ENCODE data around the gene ZNF865. TPM values are rescaled to one million over a fixed set of nuclear protein-coding genes. Genes with fewer than 3 reads are reported as not detected.

The ZNF865 gene
- total RNA-seq, 1 experiment from 2014 or later = 12.2 TPM

- H3K9me3 Mint-ChIP-seq (ENCODE audit: unreplicated experiment) = no peaks in the 10 kb centered on the region
- H3K27ac Mint-ChIP-seq (ENCODE audit: low read depth, unreplicated experiment) = peak overlapping the region; percentile 21
- peaks cover 18% of the 10 kb centered on the region for H3K27me3 Mint-ChIP-seq (ENCODE audit: insufficient read depth, unreplicated experiment)
- no peak for DNase-seq (ENCODE audit: unreplicated experiment)
- CTCF ChIA-PET = interaction anchor here (1.2 kb wide), 1 partner anchor 20 kb away, joined by 3 read pairs; the partner anchor contains the start of gene ZNF865
- peak overlapping the region; percentile 19 for H3K4me3 Mint-ChIP-seq (ENCODE audit: unreplicated experiment)
- POLR2A ChIA-PET = interaction anchor here (1.3 kb wide), 1 partner anchor 13 kb away, joined by 3 read pairs; no protein-coding TSS in a partner anchor
- intact Hi-C loops (cut with micrococcal nuclease) = no loop called here
- BruUV-seq (replicated peaks) = no TSS peak
- peaks cover 17% of the 10 kb centered on the region for H3K4me1 Mint-ChIP-seq (ENCODE audit: insufficient read depth, unreplicated experiment)
- H3K36me3 Mint-ChIP-seq (ENCODE audit: insufficient read depth, unreplicated experiment) = peaks cover 5% of the 10 kb centered on the region
- no peak for TF ChIP-seq CTCF (IDR thresholded peaks at IDR 0.05; ENCODE audit: unreplicated experiment)
Observed at GRCh38 chr19:55585658-55586339, 19.6 kb upstream of the ZNF865 start.

GRCh38 chr19:55586976-55587668, 18.3 kb upstream of the ZNF865 start:
- DNase-seq (ENCODE audit: unreplicated experiment) = peak; percentile 94
- H3K36me3 Mint-ChIP-seq (ENCODE audit: insufficient read depth, unreplicated experiment) = peaks cover 13% of the 10 kb centered on the region
- peaks cover 18% of the 10 kb centered on the region for H3K27me3 Mint-ChIP-seq (ENCODE audit: insufficient read depth, unreplicated experiment)
- no peak overlapping the region for H3K27ac Mint-ChIP-seq (ENCODE audit: low read depth, unreplicated experiment)
- H3K9me3 Mint-ChIP-seq (ENCODE audit: unreplicated experiment) = no peaks in the 10 kb centered on the region
- peak overlapping the region; percentile 71 for H3K4me3 Mint-ChIP-seq (ENCODE audit: unreplicated experiment)
- intact Hi-C loops (cut with micrococcal nuclease) = no loop called here
- TF ChIP-seq CTCF (IDR thresholded peaks at IDR 0.05; ENCODE audit: unreplicated experiment) = no peak
- H3K4me1 Mint-ChIP-seq (ENCODE audit: insufficient read depth, unreplicated experiment) = peaks cover 7% of the 10 kb centered on the region
- no TSS peak for BruUV-seq (replicated peaks)
- CTCF ChIA-PET = interaction anchor here (0.7 to 1.5 kb wide), 5 partner anchors 10 to 41 kb away, joined by 3 to 6 read pairs (median 3); partner anchors contain the start of gene ZNF865
- POLR2A ChIA-PET = interaction anchor here (1.0 to 3.8 kb wide), 2 partner anchors 12 to 14 kb away, joined by 7 to 26 read pairs; partner anchors contain the start of genes FIZ1 and ZNF524

- CTCF ChIA-PET = no interaction called here
- Mint-ChIP-seq H3K9me3 (ENCODE audit: unreplicated experiment) (no peaks in the 10 kb centered on the region), H3K36me3 (ENCODE audit: insufficient read depth, unreplicated experiment) (peaks cover 13% of the 10 kb centered on the region), H3K27ac (ENCODE audit: low read depth, unreplicated experiment) (no peak overlapping the region), H3K4me1 (ENCODE audit: insufficient read depth, unreplicated experiment) (peaks cover 7% of the 10 kb centered on the region), H3K27me3 (ENCODE audit: insufficient read depth, unreplicated experiment) (peaks cover 18% of the 10 kb centered on the region), H3K4me3 (ENCODE audit: unreplicated experiment) (no peak overlapping the region)
- no peak for DNase-seq (ENCODE audit: unreplicated experiment)
- POLR2A ChIA-PET = interaction anchor here (3.8 kb wide), 1 partner anchor 10 kb away, joined by 26 read pairs; the partner anchor contains the start of genes FIZ1 and ZNF524
- no peak for TF ChIP-seq CTCF (IDR thresholded peaks at IDR 0.05; ENCODE audit: unreplicated experiment)
- intact Hi-C loops (cut with micrococcal nuclease) = no loop called here
- no TSS peak for BruUV-seq (replicated peaks)
Observed at GRCh38 chr19:55588738-55589137, 16.7 kb upstream of the ZNF865 start.

- no peak for TF ChIP-seq CTCF (IDR thresholded peaks at IDR 0.05; ENCODE audit: unreplicated experiment)
- Mint-ChIP-seq H3K36me3 (ENCODE audit: insufficient read depth, unreplicated experiment) (peaks cover 21% of the 10 kb centered on the region), H3K4me3 (ENCODE audit: unreplicated experiment) (no peak overlapping the region), H3K27ac (ENCODE audit: low read depth, unreplicated experiment) (no peak overlapping the region), H3K9me3 (ENCODE audit: unreplicated experiment) (no peaks in the 10 kb centered on the region), H3K4me1 (ENCODE audit: insufficient read depth, unreplicated experiment) (peaks cover 6% of the 10 kb centered on the region), H3K27me3 (ENCODE audit: insufficient read depth, unreplicated experiment) (peaks cover 8% of the 10 kb centered on the region)
- no TSS peak for BruUV-seq (replicated peaks)
- POLR2A ChIA-PET = interaction anchor here (3.8 kb wide), 1 partner anchor 9 kb away, joined by 26 read pairs; the partner anchor contains the start of genes FIZ1 and ZNF524
- no peak for DNase-seq (ENCODE audit: unreplicated experiment)
- CTCF ChIA-PET = interaction anchor here (0.6 to 1.0 kb wide), 2 partner anchors 9 to 41 kb away, joined by 3 read pairs; partner anchors contain the start of gene FIZ1
- intact Hi-C loops (cut with micrococcal nuclease) = no loop called here
Observed at GRCh38 chr19:55590109-55590508, 15.3 kb upstream of the ZNF865 start.
